ENCODE measurements around the gene TMEM11.

DNA sequence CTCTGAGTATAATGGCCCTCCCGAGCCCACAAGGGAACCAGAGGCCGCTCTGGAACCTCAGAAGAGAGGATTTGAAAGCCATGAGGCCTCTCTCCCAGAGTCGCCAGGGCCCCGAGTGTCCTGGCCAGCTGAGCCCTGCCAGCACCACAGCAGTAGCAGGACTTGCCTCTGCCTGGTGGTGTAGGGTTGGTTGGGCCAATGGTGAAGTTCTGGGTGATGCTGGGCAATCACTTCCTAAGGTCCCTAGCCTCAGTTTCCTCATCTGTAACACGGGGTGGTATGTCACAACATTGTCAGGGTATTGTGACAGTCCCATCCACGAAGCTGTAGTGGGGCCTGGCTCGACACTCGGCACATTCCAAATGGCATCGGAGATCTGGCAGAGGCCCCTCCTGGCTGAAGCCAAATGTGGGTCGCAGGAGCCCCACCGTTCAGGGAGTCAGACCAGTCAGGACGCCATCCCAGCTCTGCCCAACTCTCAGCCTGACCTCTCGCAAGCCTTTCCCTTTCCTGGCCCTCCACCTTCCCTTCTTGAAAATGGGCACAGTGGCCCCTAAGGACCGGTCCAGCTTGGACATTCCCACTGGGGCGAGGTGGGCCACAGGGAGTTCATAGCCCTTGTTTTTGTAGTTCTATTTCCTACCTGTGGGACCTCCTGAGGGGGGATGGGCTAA lies 37.5 kb upstream of the TMEM11 start:
- TF ChIP-seq POLR2A (IDR thresholded peaks at IDR 0.05) (no peak), POLR2AphosphoS5 (IDR thresholded peaks at IDR 0.05) (no peak)
- TF ChIP-seq, protein P1, sequence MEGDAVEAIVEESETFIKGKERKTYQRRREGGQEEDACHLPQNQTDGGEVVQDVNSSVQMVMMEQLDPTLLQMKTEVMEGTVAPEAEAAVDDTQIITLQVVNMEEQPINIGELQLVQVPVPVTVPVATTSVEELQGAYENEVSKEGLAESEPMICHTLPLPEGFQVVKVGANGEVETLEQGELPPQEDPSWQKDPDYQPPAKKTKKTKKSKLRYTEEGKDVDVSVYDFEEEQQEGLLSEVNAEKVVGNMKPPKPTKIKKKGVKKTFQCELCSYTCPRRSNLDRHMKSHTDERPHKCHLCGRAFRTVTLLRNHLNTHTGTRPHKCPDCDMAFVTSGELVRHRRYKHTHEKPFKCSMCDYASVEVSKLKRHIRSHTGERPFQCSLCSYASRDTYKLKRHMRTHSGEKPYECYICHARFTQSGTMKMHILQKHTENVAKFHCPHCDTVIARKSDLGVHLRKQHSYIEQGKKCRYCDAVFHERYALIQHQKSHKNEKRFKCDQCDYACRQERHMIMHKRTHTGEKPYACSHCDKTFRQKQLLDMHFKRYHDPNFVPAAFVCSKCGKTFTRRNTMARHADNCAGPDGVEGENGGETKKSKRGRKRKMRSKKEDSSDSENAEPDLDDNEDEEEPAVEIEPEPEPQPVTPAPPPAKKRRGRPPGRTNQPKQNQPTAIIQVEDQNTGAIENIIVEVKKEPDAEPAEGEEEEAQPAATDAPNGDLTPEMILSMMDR (IDR thresholded peaks at IDR 0.05), result no peak
